GM21737 (cell line): ENCODE results near the gene CA9.
"Not testable (repeated sequence)": the region's sequence is repeated elsewhere in the genome, so short reads cannot be mapped to it uniquely, and the experiment has no call there.

ENCODE experiments used
- ATAC-seq: cut with Tn5 transposase; IDR thresholded peaks from one replicate; pipeline ENCODE4 v1.9.1; 2021; ENCODE audit warnings: mild to moderate bottlenecking, moderate library complexity; ENCODE audit not compliant: unreplicated experiment

The CA9 gene

GRCh38 chr9:35673132-35674024 is at the start of gene CA9:
CA9 (plus strand) TSS chr9:35673928; CDS start chr9:35673960, 32 bp downstream.
- no peak for ATAC-seq

GRCh38 chr9:35627575-35627974 is 46.2 kb upstream of the CA9 start:
- ATAC-seq: no peak

GRCh38 chr9:35628389-35628991 is 45.2 kb upstream of the CA9 start:
- no peak for ATAC-seq

- ATAC-seq: no peak
Observed at GRCh38 chr9:35629597-35629996, 44.1 kb upstream of the CA9 start.

GRCh38 chr9:35635730-35636129 is 38.0 kb upstream of the CA9 start:
- no peak for ATAC-seq

GRCh38 chr9:35636135-35636876 is 37.4 kb upstream of the CA9 start:
- ATAC-seq: no peak

- not testable (repeated sequence) for ATAC-seq
Observed at GRCh38 chr9:35636877-35637246, 36.9 kb upstream of the CA9 start.

GRCh38 chr9:35637427-35637955 is 36.2 kb upstream of the CA9 start:
- not testable (repeated sequence) for ATAC-seq

- ATAC-seq: not testable (repeated sequence)
Observed at GRCh38 chr9:35638751-35639150, 35.0 kb upstream of the CA9 start.

- ATAC-seq: not testable (repeated sequence)
Observed at GRCh38 chr9:35639225-35639624, 34.5 kb upstream of the CA9 start.

- no peak for ATAC-seq
Observed at GRCh38 chr9:35639631-35640030, 34.1 kb upstream of the CA9 start.

- ATAC-seq: not testable (repeated sequence)
Observed at GRCh38 chr9:35640431-35640830, 33.3 kb upstream of the CA9 start.

GRCh38 chr9:35641478-35641877 is 32.2 kb upstream of the CA9 start:
- ATAC-seq: not testable (repeated sequence)

- ATAC-seq: no peak
Observed at GRCh38 chr9:35643046-35643445, 30.7 kb upstream of the CA9 start.

- not testable (repeated sequence) for ATAC-seq
Observed at GRCh38 chr9:35645736-35646135, 28.0 kb upstream of the CA9 start.

- ATAC-seq: no peak
Observed at GRCh38 chr9:35646153-35646532, 27.6 kb upstream of the CA9 start.

GRCh38 chr9:35646533-35647265 is 27.0 kb upstream of the CA9 start:
- peak; percentile 84 for ATAC-seq

GRCh38 chr9:35649431-35650340 is 24.0 kb upstream of the CA9 start:
- no peak for ATAC-seq

- ATAC-seq: no peak
Observed at GRCh38 chr9:35650341-35651158, 23.2 kb upstream of the CA9 start, which contains the start of gene SIT1. SIT1 (minus strand) TSS chr9:35650931; CDS start chr9:35650853, 78 bp downstream.
